ENCODE data around the gene CLK3.
"Not testable (repeated sequence)": the region's sequence is repeated elsewhere in the genome, so short reads cannot be mapped to it uniquely, and the experiment has no call there.

The CLK3 gene

DNA sequence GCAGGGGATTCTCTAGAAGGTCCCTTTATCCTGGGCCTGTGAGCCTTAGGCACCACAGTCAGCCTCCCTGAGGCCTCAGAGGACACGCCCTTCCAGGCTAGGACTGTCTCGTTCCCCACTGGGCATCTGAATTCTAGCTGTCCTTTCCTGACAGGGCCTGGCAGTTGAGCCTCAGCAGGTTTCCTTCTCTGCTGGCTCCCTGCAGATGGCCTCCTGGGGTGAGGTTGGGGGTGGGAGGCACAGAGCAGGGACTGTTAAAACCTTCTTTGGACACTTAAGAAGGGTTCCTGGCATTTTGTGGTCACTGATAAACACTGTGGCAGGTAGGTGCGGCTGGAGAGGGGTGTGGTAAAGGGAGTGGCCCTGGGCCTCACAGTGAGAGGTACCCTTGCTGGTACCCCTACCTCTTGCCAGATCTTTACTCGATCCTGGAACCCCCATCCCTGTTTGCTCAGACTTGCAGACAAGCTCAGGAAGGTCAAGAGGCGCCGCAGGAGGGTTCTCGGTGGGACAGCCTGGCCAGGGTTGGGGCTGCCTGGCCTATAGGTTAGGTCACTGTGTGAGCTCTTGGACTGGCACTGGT is 8.5 kb downstream of the CLK3 start:
- H3K9me3 ChIP-seq (ENCODE audit: control insufficient read depth, low read depth, low read length), result no peaks in the 10 kb centered on the region
- H3K4me3 ChIP-seq (ENCODE audit: low read length), result no peak overlapping the region
- H3K9ac ChIP-seq (ENCODE audit: low read length), result no peak overlapping the region
- H3K36me3 ChIP-seq (ENCODE audit: control insufficient read depth, low read depth, low read length), result peaks cover 93% of the 10 kb centered on the region
- H3K4me1 ChIP-seq (ENCODE audit: control insufficient read depth, low read depth, low read length), result no peaks in the 10 kb centered on the region
- H3K27ac ChIP-seq (ENCODE audit: low read length), result no peak overlapping the region
- H3K27me3 ChIP-seq (ENCODE audit: control insufficient read depth, insufficient read depth, low read length), result no peaks in the 10 kb centered on the region

DNA sequence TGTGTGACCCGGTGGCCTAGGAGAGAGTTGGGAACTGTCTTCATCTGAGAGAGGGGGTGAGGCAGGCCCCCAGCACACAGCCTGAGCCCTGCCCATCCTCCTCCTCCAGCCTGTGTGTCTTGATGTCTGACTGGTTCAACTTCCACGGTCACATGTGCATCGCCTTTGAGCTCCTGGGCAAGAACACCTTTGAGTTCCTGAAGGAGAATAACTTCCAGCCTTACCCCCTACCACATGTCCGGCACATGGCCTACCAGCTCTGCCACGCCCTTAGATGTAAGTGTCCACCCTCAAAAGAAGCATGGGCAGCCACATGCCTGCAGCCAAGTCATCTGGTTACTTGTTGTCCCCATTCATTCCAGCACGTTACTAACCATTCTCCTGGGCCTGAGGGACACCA is 10.1 kb downstream of the CLK3 start:
- Histone ChIP-seq H3K9ac (ENCODE audit: low read length) (no peak overlapping the region), H3K27me3 (ENCODE audit: control insufficient read depth, insufficient read depth, low read length) (no peaks in the 10 kb centered on the region), H3K4me3 (ENCODE audit: low read length) (no peak overlapping the region), H3K4me1 (ENCODE audit: control insufficient read depth, low read depth, low read length) (no peaks in the 10 kb centered on the region), H3K9me3 (ENCODE audit: control insufficient read depth, low read depth, low read length) (no peaks in the 10 kb centered on the region), H3K27ac (ENCODE audit: low read length) (no peak overlapping the region), H3K36me3 (ENCODE audit: control insufficient read depth, low read depth, low read length) (peaks cover 86% of the 10 kb centered on the region)

DNA sequence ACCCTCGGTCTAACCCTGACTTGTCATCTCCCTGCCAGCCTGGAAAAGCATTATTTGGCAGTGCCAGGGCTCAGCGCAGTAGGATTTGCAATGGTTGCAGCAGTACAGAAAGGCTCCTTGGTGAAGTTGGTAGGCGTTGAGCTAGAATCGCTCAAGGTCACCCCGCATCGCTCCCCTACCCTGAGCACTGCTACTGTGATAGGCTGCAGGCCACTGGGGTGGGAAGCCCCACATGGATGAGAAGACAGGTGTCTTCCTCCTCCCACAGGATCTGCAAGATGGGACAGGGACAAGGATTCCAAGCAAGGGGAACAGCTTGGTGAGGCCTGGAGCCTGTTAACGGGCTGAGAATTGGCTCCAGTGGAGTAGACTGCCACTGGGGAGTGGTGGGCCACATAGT is 10.7 kb downstream of the CLK3 start:
- Histone ChIP-seq H3K4me3 (ENCODE audit: low read length) (no peak overlapping the region), H3K27me3 (ENCODE audit: control insufficient read depth, insufficient read depth, low read length) (no peaks in the 10 kb centered on the region), H3K36me3 (ENCODE audit: control insufficient read depth, low read depth, low read length) (peaks cover 84% of the 10 kb centered on the region), H3K4me1 (ENCODE audit: control insufficient read depth, low read depth, low read length) (no peaks in the 10 kb centered on the region), H3K9me3 (ENCODE audit: control insufficient read depth, low read depth, low read length) (no peaks in the 10 kb centered on the region), H3K9ac (ENCODE audit: low read length) (no peak overlapping the region), H3K27ac (ENCODE audit: low read length) (no peak overlapping the region)

DNA sequence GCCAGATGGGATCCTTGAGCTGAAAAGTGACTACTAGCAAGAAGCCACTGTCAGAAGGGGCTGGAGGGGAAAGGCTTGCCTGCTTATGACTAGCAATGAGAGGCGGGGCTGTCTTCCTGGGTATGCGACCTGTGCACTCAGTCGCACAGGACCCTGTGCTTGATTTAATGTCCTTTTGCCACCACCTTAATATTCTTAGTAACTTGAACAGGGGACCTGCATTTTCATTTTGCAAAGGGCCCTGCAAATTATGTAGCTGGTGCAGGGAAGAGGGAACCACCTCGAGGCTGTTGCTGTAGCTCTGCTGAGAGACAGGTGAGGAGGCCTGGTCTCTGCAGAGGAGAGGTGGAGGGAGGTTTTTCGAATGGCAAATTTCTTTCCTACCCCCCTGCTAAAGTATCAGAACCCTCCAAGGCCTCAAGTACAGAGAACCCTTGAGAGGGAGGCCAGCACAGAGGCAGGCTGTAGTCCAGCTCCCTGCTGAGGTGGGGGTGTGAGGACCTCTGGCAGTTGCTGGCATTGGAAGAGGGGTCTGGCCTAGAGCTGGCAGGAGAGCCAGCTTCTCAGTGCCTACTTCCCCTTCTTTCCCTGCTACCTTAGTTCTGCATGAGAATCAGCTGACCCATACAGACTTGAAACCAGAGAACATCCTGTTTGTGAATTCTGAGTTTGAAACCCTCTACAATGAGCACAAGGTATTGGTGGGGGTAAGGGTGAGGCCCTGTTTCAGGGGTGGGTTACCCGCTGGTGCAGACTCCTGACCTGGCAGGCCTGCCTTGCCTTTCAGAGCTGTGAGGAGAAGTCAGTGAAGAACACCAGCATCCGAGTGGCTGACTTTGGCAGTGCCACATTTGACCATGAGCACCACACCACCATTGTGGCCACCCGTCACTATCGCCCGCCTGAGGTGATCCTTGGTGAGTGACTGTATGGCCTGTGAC is 11.4 kb downstream of the CLK3 start:
- H3K36me3 ChIP-seq (ENCODE audit: control insufficient read depth, low read depth, low read length), result peaks cover 80% of the 10 kb centered on the region
- H3K9ac ChIP-seq (ENCODE audit: low read length), result no peak overlapping the region
- H3K4me1 ChIP-seq (ENCODE audit: control insufficient read depth, low read depth, low read length), result no peaks in the 10 kb centered on the region
- no peak overlapping the region for H3K27ac ChIP-seq (ENCODE audit: low read length)
- no peaks in the 10 kb centered on the region for H3K27me3 ChIP-seq (ENCODE audit: control insufficient read depth, insufficient read depth, low read length)
- H3K9me3 ChIP-seq (ENCODE audit: control insufficient read depth, low read depth, low read length), result no peaks in the 10 kb centered on the region
- H3K4me3 ChIP-seq (ENCODE audit: low read length), result no peak overlapping the region

DNA sequence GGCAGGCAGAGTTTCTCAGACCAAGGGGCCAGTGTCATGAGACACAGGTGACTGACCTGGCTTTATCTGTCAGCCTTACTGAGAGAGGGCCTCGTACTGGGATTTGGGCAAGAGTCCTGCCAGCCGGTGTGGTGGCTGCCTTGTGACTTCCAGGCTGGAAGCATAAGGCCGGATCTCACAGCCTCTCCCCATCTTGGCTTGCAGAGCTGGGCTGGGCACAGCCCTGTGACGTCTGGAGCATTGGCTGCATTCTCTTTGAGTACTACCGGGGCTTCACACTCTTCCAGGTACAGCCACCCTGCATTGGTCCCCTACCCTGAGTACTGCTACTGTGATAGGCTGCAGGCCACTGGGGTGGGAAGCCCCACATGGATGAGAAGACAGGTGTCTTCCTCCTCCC is 12.1 kb downstream of the CLK3 start:
- H3K9me3 ChIP-seq (ENCODE audit: control insufficient read depth, low read depth, low read length), result no peaks in the 10 kb centered on the region
- no peak overlapping the region for H3K27ac ChIP-seq (ENCODE audit: low read length)
- no peaks in the 10 kb centered on the region for H3K27me3 ChIP-seq (ENCODE audit: control insufficient read depth, insufficient read depth, low read length)
- no peaks in the 10 kb centered on the region for H3K4me1 ChIP-seq (ENCODE audit: control insufficient read depth, low read depth, low read length)
- H3K9ac ChIP-seq (ENCODE audit: low read length), result no peak overlapping the region
- peaks cover 72% of the 10 kb centered on the region for H3K36me3 ChIP-seq (ENCODE audit: control insufficient read depth, low read depth, low read length)
- H3K4me3 ChIP-seq (ENCODE audit: low read length), result no peak overlapping the region

DNA sequence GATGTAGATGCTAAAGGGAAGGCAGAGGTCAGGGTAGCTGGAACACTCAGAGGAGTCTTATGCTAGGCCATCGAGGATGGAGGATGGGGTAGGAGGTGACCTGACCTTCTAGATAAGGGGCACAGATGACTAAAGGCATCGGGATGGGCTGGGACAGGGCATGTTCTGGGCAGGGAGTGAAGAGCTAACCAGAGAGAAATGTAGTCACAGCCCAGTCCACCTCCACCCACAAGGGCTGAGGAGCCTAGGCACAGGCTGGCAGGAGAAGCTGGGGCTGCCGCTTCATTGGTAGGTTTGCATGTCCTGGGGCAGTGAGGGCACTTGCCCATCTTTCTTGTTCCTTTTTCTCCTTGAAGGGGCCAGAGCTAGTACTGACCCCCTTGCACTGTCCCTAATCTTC is 12.6 kb downstream of the CLK3 start:
- H3K4me1 ChIP-seq (ENCODE audit: control insufficient read depth, low read depth, low read length), result no peaks in the 10 kb centered on the region
- H3K4me3 ChIP-seq (ENCODE audit: low read length), result no peak overlapping the region
- no peaks in the 10 kb centered on the region for H3K27me3 ChIP-seq (ENCODE audit: control insufficient read depth, insufficient read depth, low read length)
- H3K9ac ChIP-seq (ENCODE audit: low read length), result no peak overlapping the region
- no peak overlapping the region for H3K27ac ChIP-seq (ENCODE audit: low read length)
- peaks cover 68% of the 10 kb centered on the region for H3K36me3 ChIP-seq (ENCODE audit: control insufficient read depth, low read depth, low read length)
- H3K9me3 ChIP-seq (ENCODE audit: control insufficient read depth, low read depth, low read length), result no peaks in the 10 kb centered on the region

DNA sequence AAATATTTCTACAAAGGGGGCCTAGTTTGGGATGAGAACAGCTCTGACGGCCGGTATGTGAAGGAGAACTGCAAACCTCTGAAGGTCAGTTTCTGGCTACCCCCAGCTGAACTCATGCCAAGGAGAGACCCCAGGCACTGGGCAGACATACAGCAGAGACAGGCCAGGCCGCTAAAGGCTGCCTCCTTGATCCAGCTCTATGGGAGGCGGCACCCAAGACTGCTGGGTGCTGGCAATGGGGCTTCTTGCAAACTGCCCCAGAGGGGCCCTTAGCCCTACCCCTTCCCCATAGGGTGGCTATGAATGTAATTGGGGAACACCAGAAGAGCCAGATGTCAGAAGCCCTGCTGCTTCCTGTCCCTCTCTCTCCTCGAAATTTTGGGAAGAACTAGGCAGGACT is 13.3 kb downstream of the CLK3 start:
- H3K9ac ChIP-seq (ENCODE audit: low read length), result no peak overlapping the region
- H3K36me3 ChIP-seq (ENCODE audit: control insufficient read depth, low read depth, low read length), result peaks cover 61% of the 10 kb centered on the region
- no peaks in the 10 kb centered on the region for H3K4me1 ChIP-seq (ENCODE audit: control insufficient read depth, low read depth, low read length)
- no peaks in the 10 kb centered on the region for H3K9me3 ChIP-seq (ENCODE audit: control insufficient read depth, low read depth, low read length)
- no peak overlapping the region for H3K27ac ChIP-seq (ENCODE audit: low read length)
- H3K4me3 ChIP-seq (ENCODE audit: low read length), result no peak overlapping the region
- H3K27me3 ChIP-seq (ENCODE audit: control insufficient read depth, insufficient read depth, low read length), result no peaks in the 10 kb centered on the region

DNA sequence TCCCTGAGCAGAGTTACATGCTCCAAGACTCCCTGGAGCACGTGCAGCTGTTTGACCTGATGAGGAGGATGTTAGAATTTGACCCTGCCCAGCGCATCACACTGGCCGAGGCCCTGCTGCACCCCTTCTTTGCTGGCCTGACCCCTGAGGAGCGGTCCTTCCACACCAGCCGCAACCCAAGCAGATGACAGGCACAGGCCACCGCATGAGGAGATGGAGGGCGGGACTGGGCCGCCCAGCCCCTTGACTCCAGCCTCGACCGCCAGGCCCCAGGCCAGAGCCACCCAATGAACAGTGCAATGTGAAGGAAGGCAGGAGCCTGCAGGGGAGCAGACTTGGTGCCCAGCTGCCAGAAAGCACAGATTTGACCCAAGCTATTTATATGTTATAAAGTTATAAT is 14.1 kb downstream of the CLK3 start:
- H3K9ac ChIP-seq (ENCODE audit: low read length); H3K9me3 ChIP-seq (ENCODE audit: control insufficient read depth, low read depth, low read length); H3K27me3 ChIP-seq (ENCODE audit: control insufficient read depth, insufficient read depth, low read length); H3K27ac ChIP-seq (ENCODE audit: low read length); H3K4me1 ChIP-seq (ENCODE audit: control insufficient read depth, low read depth, low read length); H3K4me3 ChIP-seq (ENCODE audit: low read length): not testable (repeated sequence)
- H3K36me3 ChIP-seq (ENCODE audit: control insufficient read depth, low read depth, low read length), result peaks cover 61% of the 10 kb centered on the region

DNA sequence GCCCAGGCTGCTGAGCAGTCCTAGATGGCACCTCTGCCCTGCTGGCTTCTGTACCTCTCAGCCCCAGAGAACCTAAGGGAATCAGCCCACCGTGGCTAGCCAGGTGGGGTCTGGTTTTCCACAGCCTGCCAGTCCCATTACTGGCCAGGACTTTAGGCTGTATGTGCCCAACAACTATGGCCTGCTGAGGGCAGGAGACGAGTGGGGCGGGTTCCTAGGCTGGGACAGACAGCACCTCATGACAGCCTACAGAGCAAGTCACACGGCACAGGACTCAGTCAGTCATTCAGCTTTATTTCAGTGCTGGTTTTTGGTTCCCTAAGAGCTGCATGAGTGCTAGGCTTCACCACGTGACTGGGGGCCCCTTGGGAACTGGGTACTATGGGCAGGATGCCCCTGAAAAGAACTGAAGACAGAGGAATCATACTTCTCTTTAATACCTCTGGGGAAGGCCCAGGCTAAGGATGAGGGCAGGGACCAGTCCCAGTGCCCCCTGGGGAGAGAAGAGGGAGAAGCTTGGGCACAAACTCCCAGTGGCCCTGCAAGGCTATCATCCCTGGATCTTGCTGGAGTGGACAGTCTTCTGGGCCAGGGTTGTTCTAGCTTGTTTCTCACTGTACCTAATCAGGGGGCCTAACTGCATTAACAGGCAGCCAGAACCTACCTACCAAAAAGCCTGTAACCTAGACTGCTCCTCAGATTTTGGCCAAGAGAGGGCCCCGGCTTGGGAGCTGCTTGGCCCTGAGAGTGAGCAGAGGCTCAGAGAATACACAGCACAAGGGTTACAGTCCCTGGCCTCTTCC is 14.8 kb downstream of the CLK3 start:
- H3K9ac ChIP-seq (ENCODE audit: low read length), result no peak overlapping the region
- H3K27me3 ChIP-seq (ENCODE audit: control insufficient read depth, insufficient read depth, low read length), result no peaks in the 10 kb centered on the region
- no peaks in the 10 kb centered on the region for H3K9me3 ChIP-seq (ENCODE audit: control insufficient read depth, low read depth, low read length)
- no peaks in the 10 kb centered on the region for H3K4me1 ChIP-seq (ENCODE audit: control insufficient read depth, low read depth, low read length)
- H3K4me3 ChIP-seq (ENCODE audit: low read length), result no peak overlapping the region
- H3K27ac ChIP-seq (ENCODE audit: low read length), result no peak overlapping the region
- H3K36me3 ChIP-seq (ENCODE audit: control insufficient read depth, low read depth, low read length), result peaks cover 59% of the 10 kb centered on the region

DNA sequence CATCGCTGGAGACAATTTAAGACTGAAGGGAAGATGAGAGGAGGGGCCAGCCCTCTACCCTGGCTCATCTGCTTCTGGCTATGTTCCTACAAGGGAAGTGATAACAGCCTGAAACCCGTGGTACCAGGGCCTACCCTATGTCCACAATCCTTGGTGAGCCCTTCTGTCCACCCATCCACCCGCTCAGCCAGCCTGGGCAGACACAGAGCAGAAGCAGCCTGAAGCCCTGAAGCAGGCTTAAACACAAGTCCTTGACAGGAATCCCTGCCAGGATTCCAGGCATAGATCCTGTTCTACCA is 15.4 kb downstream of the CLK3 start:
- H3K27me3 ChIP-seq (ENCODE audit: control insufficient read depth, insufficient read depth, low read length), result no peaks in the 10 kb centered on the region
- no peak overlapping the region for H3K27ac ChIP-seq (ENCODE audit: low read length)
- no peak overlapping the region for H3K4me3 ChIP-seq (ENCODE audit: low read length)
- no peaks in the 10 kb centered on the region for H3K4me1 ChIP-seq (ENCODE audit: control insufficient read depth, low read depth, low read length)
- H3K36me3 ChIP-seq (ENCODE audit: control insufficient read depth, low read depth, low read length), result peaks cover 55% of the 10 kb centered on the region
- no peak overlapping the region for H3K9ac ChIP-seq (ENCODE audit: low read length)
- no peaks in the 10 kb centered on the region for H3K9me3 ChIP-seq (ENCODE audit: control insufficient read depth, low read depth, low read length)

DNA sequence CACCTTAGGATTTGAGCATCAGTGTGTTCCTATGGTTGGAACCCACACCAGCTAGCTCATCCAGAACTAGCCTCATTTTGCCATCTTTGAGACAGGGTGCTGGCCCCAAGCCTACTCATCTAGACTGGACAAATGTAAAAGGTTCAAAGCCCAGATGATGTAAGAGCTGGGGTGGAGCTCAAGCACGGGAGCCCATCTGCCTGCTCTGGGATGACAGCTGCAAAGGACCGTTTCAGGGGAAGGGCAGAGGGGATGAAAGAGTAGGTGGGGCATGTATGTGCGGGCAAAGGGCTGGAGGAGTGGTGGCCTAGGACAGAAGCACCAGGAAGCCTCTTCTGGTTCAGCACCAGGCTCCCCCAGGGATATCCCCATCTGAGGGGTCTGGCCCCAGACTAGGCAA is 15.8 kb downstream of the CLK3 start:
- H3K4me1 ChIP-seq (ENCODE audit: control insufficient read depth, low read depth, low read length), result no peaks in the 10 kb centered on the region
- H3K27me3 ChIP-seq (ENCODE audit: control insufficient read depth, insufficient read depth, low read length), result no peaks in the 10 kb centered on the region
- H3K36me3 ChIP-seq (ENCODE audit: control insufficient read depth, low read depth, low read length), result peaks cover 51% of the 10 kb centered on the region
- no peak overlapping the region for H3K4me3 ChIP-seq (ENCODE audit: low read length)
- no peak overlapping the region for H3K9ac ChIP-seq (ENCODE audit: low read length)
- no peaks in the 10 kb centered on the region for H3K9me3 ChIP-seq (ENCODE audit: control insufficient read depth, low read depth, low read length)
- no peak overlapping the region for H3K27ac ChIP-seq (ENCODE audit: low read length)
